ENCODE measurements around the gene INHBA. TPM values are rescaled to one million over a fixed set of nuclear protein-coding genes. Genes with fewer than 3 reads are reported as not detected.

Gene INHBA
- polyA plus RNA-seq, 1 donor (not counting 4 experiments of a cell fraction or from before 2014, with no cell fraction given) = 51.4 TPM

- Histone ChIP-seq H3K4me1 (ENCODE audit: control insufficient read depth, extremely low read depth, insufficient read depth, low read length) (peaks cover 18% of the 10 kb centered on the region), H3K36me3 (ENCODE audit: control insufficient read depth in 2 of 2, extremely low read depth in 1 of 2, insufficient read depth in 2 of 2, low read length in 2 of 2) (peaks cover 34% of the 10 kb centered on the region in 2 experiments), H4K20me1 (ENCODE audit: control insufficient read depth, extremely low read depth, insufficient read depth, low read length) (peaks cover 12% of the 10 kb centered on the region), H3K4me2 (ENCODE audit: control insufficient read depth, extremely low read depth, insufficient read depth, low read depth, low read length) (no peak overlapping the region), H3K27ac (ENCODE audit: control insufficient read depth, insufficient read depth, low read length) (no peak overlapping the region), H2AFZ (ENCODE audit: control insufficient read depth, low read length) (no peak overlapping the region), H3K27me3 (ENCODE audit: control insufficient read depth, extremely low read depth, insufficient read depth, low read length) (no peaks in the 10 kb centered on the region), H3K9me1 (ENCODE audit: control insufficient read depth, extremely low read depth, insufficient read depth, low read length) (no peaks in the 10 kb centered on the region), H3K9ac (ENCODE audit: control insufficient read depth, extremely low read depth, insufficient read depth, low read length) (no peak overlapping the region), H3K4me3 (ENCODE audit: control insufficient read depth in 2 of 3, extremely low read depth in 1 of 3, insufficient read depth in 2 of 3, low read depth in 1 of 3, low read length in 3 of 3) (no peak overlapping the region), H3K9me3 (ENCODE audit: control insufficient read depth, low read depth, low read length) (no peaks in the 10 kb centered on the region), H3K79me2 (ENCODE audit: control insufficient read depth, insufficient read depth, low read length) (peaks cover 65% of the 10 kb centered on the region)
- TF ChIP-seq CTCF (optimal IDR thresholded peaks at IDR 0.05 in 1 of 3, IDR thresholded peaks at IDR 0.05 in 1 of 3, conservative IDR thresholded peaks at IDR 0.05 in 1 of 3; ENCODE audit: extremely low read depth in 1 of 3, insufficient read depth in 2 of 3, low read length in 3 of 3) (no peak), EZH2 (IDR thresholded peaks at IDR 0.05; ENCODE audit: low read length) (no peak)
- no peak for DNase-seq (ENCODE audit: low read depth, low spot score)
- dilution Hi-C loops (cut with MboI; ENCODE audit: extremely low pct_ligation_motif_present, low sequenced_read_pairs) = loop anchor here (25.0 kb wide), 1 partner anchor 254 kb away; no protein-coding TSS in a partner anchor
- FAIRE-seq = no peak
Measured at GRCh38 chr7:41691286-41692190, 11.4 kb downstream of the INHBA start.

GRCh38 chr7:41689815-41690214, 13.1 kb downstream of the INHBA start:
- H3K4me2 ChIP-seq (ENCODE audit: control insufficient read depth, extremely low read depth, insufficient read depth, low read depth, low read length) = no peak overlapping the region
- FAIRE-seq = no peak
- no peak overlapping the region for H2AFZ ChIP-seq (ENCODE audit: control insufficient read depth, low read length)
- H3K9me1 ChIP-seq (ENCODE audit: control insufficient read depth, extremely low read depth, insufficient read depth, low read length) = no peaks in the 10 kb centered on the region
- peaks cover 12% of the 10 kb centered on the region for H4K20me1 ChIP-seq (ENCODE audit: control insufficient read depth, extremely low read depth, insufficient read depth, low read length)
- no peak overlapping the region for H3K9ac ChIP-seq (ENCODE audit: control insufficient read depth, extremely low read depth, insufficient read depth, low read length)
- H3K36me3 ChIP-seq (ENCODE audit: control insufficient read depth in 2 of 2, extremely low read depth in 1 of 2, insufficient read depth in 2 of 2, low read length in 2 of 2) = peaks cover 28 to 31% of the 10 kb centered on the region in 2 experiments
- dilution Hi-C loops (cut with MboI; ENCODE audit: extremely low pct_ligation_motif_present, low sequenced_read_pairs) = loop anchor here (25.0 kb wide), 1 partner anchor 253 kb away; no protein-coding TSS in a partner anchor
- peaks cover 47% of the 10 kb centered on the region for H3K79me2 ChIP-seq (ENCODE audit: control insufficient read depth, insufficient read depth, low read length)
- no peaks in the 10 kb centered on the region for H3K27me3 ChIP-seq (ENCODE audit: control insufficient read depth, extremely low read depth, insufficient read depth, low read length)
- H3K4me3 ChIP-seq (ENCODE audit: control insufficient read depth in 2 of 3, extremely low read depth in 1 of 3, insufficient read depth in 2 of 3, low read depth in 1 of 3, low read length in 3 of 3) = no peak overlapping the region
- TF ChIP-seq CTCF (optimal IDR thresholded peaks at IDR 0.05 in 1 of 3, IDR thresholded peaks at IDR 0.05 in 1 of 3, conservative IDR thresholded peaks at IDR 0.05 in 1 of 3; ENCODE audit: extremely low read depth in 1 of 3, insufficient read depth in 2 of 3, low read length in 3 of 3) (no peak), EZH2 (IDR thresholded peaks at IDR 0.05; ENCODE audit: low read length) (no peak)
- peaks cover 5% of the 10 kb centered on the region for H3K4me1 ChIP-seq (ENCODE audit: control insufficient read depth, extremely low read depth, insufficient read depth, low read length)
- DNase-seq (ENCODE audit: low read depth, low spot score) = no peak
- H3K27ac ChIP-seq (ENCODE audit: control insufficient read depth, insufficient read depth, low read length) = no peak overlapping the region
- H3K9me3 ChIP-seq (ENCODE audit: control insufficient read depth, low read depth, low read length) = no peaks in the 10 kb centered on the region

Measured in keratinocyte (primary cell).